Effector CD4-positive, alpha-beta T cell (primary cell): ENCODE measurements around the gene SHISA9.
"Not testable (repeated sequence)": the region's sequence is repeated elsewhere in the genome, so short reads cannot be mapped to it uniquely, and the experiment has no call there.

Source experiments
- DNase-seq: peaks from one replicate; pipeline ENCODE4 v3.0.0-alpha.2; 2020

Gene SHISA9

GRCh38 chr16:12900599-12901203, 697 bp upstream of the SHISA9 start:
- DNase-seq, result no peak

GRCh38 chr16:12901204-12901596, 198 bp upstream of the SHISA9 start:
- DNase-seq, result no peak

- no peak for DNase-seq
Observed at GRCh38 chr16:12902511-12903372, 1.3 kb downstream of the SHISA9 start.

GRCh38 chr16:12903407-12904328, 2.3 kb downstream of the SHISA9 start:
- no peak for DNase-seq

- DNase-seq, result no peak
Observed at GRCh38 chr16:12904329-12904671, 2.9 kb downstream of the SHISA9 start.

GRCh38 chr16:12906271-12906670, 4.9 kb downstream of the SHISA9 start:
- DNase-seq, result no peak

GRCh38 chr16:12906765-12907516, 5.5 kb downstream of the SHISA9 start:
- no peak for DNase-seq

GRCh38 chr16:12907670-12908233, 6.4 kb downstream of the SHISA9 start:
- DNase-seq, result no peak

GRCh38 chr16:12917246-12917645, 15.8 kb downstream of the SHISA9 start:
- no peak for DNase-seq

GRCh38 chr16:12917653-12918052, 16.3 kb downstream of the SHISA9 start:
- no peak for DNase-seq

- DNase-seq, result no peak
Observed at GRCh38 chr16:12920739-12921138, 19.3 kb downstream of the SHISA9 start.

GRCh38 chr16:12923640-12924039, 22.2 kb downstream of the SHISA9 start:
- not testable (repeated sequence) for DNase-seq

- no peak for DNase-seq
Observed at GRCh38 chr16:12925026-12925800, 23.8 kb downstream of the SHISA9 start.

- DNase-seq, result no peak
Observed at GRCh38 chr16:12927591-12927990, 26.2 kb downstream of the SHISA9 start.

GRCh38 chr16:12930881-12931280, 29.5 kb downstream of the SHISA9 start:
- DNase-seq, result no peak

GRCh38 chr16:12936391-12936790, 35.0 kb downstream of the SHISA9 start:
- no peak for DNase-seq

GRCh38 chr16:12941896-12942295, 40.5 kb downstream of the SHISA9 start:
- no peak for DNase-seq

- no peak for DNase-seq
Observed at GRCh38 chr16:12942861-12943260, 41.5 kb downstream of the SHISA9 start.

- no peak for DNase-seq
Observed at GRCh38 chr16:12944300-12944699, 42.9 kb downstream of the SHISA9 start.

- no peak for DNase-seq
Observed at GRCh38 chr16:12951392-12951791, 50.0 kb downstream of the SHISA9 start.

GRCh38 chr16:12951976-12952375, 50.6 kb downstream of the SHISA9 start:
- DNase-seq, result no peak
